NCI-H748 (cell line): ENCODE measurements around the gene TSHR.
A peak's percentile ranks its signal among the peaks of the same experiment; 100 is the strongest.
"Not testable (repeated sequence)": the region's sequence is repeated elsewhere in the genome, so short reads cannot be mapped to it uniquely, and the experiment has no call there.

Experiments
- DNase-seq: peaks from one replicate; lab custom pipeline; 2025; ENCODE audit not compliant: unreplicated experiment; lab: John Stamatoyannopoulos, UW

TSHR gene

GRCh38 chr14:80955416-80955941, at the start of gene TSHR:
Gene TSHR (plus strand): TSS chr14:80955621. CDS start chr14:80955681, 60 bp downstream.
- peak; percentile 33 for DNase-seq

DNA sequence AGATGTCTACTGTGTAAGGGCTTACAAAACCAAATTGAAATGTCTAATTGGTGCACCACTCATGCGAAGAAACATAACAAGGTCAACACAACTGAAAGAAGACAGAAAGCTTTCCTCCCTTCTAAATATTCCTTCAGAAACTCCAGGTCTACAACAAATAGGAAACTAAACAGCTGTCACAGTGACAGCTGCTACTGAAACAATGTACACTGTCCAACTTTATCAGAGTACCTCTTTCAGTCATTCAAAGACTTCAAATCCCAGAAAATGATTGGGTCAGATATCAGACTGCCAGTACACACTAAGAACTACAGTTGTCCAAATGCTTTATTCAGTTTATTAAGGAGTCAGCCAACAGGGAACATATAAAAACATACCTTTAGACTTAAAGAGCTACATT, 49.1 kb upstream of the TSHR start:
- DNase-seq: no peak

- DNase-seq: no peak
These were observed 48.5 kb upstream of the TSHR start for GRCh38 chr14:80906946-80907345.

DNA sequence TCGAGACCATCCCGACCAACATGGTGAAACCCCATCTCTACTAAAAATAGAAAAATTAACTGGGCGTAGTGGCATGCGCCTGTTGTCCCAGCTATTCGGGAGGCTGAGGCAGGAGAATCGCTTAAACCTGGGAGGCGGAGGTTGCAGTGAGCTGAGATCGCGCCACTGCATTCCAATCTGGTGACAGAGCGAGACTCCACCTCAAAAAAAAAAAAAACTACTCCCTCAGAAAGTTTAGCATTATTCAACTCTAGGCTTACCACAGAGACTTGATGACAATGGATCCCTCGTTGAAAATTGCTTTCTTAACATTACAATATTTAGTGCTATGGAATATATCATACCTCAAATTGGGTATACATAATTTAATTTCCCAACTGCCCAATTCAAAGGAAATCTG, 43.4 kb upstream of the TSHR start:
- not testable (repeated sequence) for DNase-seq

GRCh38 chr14:80919622-80920021, 35.8 kb upstream of the TSHR start:
- DNase-seq: no peak

- no peak for DNase-seq
These were observed 32.1 kb upstream of the TSHR start for GRCh38 chr14:80923368-80923767.

DNA sequence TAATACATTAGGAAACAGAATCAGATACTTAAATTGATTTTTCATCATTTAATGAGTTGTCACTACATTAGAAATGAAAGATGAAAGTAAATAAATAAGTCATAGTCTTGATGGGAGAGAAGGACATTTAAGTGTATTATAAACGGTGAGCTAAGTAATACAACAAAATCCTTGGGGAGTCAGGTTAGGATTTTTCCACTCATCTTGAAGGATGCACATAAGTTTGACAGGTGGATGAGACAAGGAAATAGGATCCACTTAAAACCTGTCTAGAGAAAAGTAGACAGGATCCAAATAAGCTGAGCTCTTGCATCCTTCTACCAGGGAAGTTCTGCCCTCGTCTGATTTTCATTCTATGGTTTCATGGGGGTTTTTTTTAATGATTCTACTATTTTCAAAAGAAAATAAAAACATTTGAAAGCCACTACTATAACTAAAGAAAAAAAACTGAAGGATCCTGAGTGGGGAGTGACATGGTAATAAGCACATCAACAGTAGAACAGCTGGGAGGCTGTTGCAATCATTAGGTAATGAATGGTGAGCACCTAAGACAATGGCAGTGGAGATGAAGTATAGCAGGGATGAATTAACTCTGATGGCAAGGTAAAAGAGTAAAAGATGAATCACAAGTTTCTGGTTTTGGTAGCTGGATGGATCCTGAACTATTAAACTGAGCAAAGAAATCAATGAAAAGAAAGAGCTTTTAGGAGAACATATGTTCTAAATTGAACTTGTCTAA, 30.9 kb upstream of the TSHR start:
- DNase-seq: no peak

DNA sequence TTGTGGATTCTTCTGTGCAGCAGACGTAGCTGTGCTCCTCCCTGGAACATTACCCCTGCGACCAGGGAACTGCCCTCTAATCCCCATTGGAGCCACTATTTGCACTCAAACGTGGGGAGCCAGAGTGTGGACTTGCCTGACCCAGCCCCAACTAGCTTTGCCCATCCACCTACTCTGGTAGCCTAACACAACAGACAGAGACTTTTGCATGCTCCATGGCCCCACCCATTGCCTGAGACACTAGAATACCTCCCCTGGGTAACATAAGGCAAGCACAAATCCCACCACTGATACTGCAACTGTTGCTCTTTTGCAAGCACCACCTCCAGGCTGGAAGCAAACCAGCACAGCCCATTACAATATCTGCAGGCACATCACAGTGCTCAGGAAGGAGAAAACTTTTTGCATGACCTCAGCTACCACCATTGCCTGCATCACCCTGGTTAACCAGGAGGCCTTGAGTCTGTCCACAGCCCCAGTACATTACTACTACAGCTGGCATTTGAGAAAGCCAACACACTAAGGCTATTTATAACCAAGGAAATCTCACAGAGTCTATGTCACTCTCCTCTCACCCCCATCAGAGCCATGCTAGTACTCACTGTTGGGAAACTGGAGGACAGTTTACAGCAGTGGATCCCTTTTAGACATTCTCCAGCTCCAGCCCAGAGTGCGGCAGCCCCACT, 28.9 kb upstream of the TSHR start:
- DNase-seq: no peak

DNA sequence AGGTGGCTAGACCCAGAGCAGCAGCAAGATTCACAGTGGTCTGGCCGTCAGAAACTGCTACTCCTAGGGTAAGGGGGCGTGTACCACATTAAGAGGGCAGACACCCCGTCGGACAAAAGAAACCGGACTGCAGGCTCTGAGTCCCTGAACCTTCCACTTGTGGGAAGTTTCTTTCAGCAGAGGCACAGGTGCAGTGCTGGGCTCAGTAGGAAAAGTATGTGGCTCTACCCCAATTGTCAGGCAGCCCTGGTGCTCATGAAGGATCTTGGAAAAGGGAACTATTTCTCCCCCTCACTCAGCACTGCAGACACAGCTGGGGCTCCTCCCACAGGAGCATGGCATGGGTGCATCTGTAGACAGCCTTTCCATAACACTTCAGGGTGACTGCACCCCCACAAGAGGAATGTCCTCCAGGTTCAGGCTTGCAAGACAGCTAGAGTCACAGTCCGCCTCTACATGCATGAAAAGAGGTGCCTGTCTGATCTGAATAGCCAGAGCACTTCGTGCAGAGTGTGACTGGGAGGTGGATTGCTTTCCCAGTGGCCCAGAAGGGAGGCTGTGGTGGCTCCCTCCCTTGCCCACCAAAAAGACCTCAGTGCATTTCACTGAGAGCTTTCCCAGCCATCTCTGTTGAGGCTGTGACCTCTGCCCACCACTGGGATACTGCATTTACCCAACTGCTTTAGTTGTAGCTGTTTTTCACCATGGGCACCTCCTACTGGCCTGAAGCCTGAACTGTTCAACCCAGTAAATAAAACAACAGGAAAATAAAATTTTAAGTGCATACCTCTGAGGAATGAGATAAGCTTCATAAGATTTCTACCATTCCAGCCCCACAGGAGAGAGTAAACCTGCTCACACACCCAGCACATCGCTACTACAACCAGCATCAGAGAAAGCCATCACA, 28.1 kb upstream of the TSHR start:
- no peak for DNase-seq

- no peak for DNase-seq
These were observed 25.3 kb upstream of the TSHR start for GRCh38 chr14:80930095-80930494.

GRCh38 chr14:80930836-80931389, 24.5 kb upstream of the TSHR start:
- DNase-seq: no peak

DNA sequence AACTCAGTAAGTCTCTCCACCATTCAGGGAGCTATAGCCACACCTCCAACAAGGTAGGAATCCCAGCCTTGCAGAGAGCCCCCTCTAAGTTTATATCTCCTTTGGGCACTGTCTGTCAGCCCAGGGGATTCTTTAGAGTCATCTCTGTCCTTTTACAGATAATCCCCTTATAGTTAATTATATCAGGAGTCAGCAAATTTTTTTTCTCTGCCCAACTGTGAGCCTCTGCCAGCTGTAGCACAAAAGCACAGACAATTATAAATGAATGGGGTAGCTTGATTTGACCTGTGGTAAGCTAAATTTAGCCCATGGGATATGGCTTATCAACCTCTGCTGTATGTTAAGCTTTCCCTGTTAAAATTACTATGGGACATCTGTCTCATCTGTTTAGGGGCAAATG, 22.1 kb upstream of the TSHR start:
- DNase-seq: no peak

DNA sequence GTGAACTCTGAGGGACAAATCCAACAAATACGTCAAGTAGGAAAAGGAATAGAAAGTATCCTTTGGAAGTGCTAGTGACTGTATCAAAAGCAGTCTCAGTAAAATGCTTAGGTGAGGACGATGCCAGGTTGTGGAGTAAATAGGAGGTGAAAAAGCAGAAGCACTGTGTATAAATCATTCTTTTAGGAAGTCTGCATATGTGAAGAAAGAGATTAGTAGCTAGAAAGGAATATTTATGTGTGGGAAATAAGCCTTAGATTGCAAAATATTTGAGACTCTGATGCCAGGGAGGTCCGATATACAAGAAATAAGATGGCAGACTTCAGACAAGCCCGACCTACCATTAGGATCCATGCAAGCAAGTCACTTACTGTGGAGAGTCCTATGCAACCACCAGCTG, 21.7 kb upstream of the TSHR start:
- no peak for DNase-seq

- DNase-seq: no peak
These were observed 15.3 kb upstream of the TSHR start for GRCh38 chr14:80940146-80940545.

GRCh38 chr14:80941241-80942185, 13.9 kb upstream of the TSHR start, which contains the start of gene CEP128:
Gene CEP128 (minus strand): TSS chr14:80941738.
- peak; percentile 99 for DNase-seq

GRCh38 chr14:80942191-80942600, 13.2 kb upstream of the TSHR start:
- peak; percentile 39 for DNase-seq

DNA sequence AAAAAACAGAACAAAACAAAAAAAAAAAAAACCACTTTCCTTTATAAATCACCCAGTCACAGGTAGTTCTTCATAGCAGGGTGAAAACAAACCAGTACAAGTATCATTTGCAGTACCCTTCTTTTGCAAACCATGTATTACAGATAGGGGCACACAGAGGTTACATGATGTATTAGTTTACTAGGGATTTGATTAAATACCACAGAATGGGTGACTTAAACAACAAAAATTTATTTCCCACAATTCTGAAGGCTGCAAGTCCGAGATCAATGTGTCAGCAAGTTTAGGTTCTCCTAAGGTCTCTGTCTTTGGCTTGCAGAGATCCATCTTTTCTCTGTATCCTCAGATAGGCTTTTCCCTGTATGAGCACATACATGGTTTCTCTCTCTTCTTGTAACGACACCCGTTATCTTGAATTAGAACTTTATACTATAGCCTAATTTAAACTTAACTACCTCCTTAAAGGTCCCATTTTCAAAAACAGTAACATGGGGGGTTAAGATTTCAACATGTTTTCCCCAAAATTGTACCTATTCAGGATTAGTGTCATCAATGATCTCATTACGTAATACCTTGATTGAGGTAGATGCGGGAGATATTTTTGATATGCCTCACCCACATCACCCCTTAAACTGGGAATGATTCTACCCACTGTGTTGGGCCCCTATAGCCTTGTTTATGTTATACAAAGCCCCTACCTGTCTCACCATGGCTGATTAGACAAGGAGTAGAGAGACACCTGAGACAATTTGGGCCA, 10.4 kb upstream of the TSHR start:
- no peak for DNase-seq

DNA sequence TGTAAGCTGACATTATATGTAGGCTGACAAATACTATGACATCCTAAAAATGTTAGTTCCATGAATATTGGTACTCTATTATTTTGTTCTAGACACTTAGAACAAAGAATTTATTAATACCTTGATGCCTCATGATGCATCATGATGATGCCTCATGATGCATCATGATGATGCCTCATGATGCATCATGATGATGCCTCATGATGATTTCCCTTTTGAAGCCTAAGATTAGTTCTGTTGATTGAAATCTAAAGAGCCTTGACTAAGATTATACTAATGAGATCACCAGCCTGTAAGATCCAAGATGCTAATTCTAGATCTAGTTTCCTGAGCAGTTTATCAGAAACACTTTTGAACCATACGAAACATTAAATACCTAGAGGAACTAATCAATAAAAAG, 9.2 kb upstream of the TSHR start:
- no peak for DNase-seq

GRCh38 chr14:80946797-80947196, 8.6 kb upstream of the TSHR start:
- DNase-seq: no peak
